HG03135 (cell line): Measurements from ENCODE around the gene SLC7A5.
A peak's percentile ranks its signal among the peaks of the same experiment; 100 is the strongest.
"Not testable (repeated sequence)": the region's sequence is repeated elsewhere in the genome, so short reads cannot be mapped to it uniquely, and the experiment has no call there.

Experiments used
- ATAC-seq: cut with Tn5 transposase; IDR thresholded peaks from one replicate; pipeline ENCODE4 v1.9.1; 2021; ENCODE audit warnings: mild to moderate bottlenecking, moderate library complexity; ENCODE audit not compliant: unreplicated experiment

The SLC7A5 gene

DNA sequence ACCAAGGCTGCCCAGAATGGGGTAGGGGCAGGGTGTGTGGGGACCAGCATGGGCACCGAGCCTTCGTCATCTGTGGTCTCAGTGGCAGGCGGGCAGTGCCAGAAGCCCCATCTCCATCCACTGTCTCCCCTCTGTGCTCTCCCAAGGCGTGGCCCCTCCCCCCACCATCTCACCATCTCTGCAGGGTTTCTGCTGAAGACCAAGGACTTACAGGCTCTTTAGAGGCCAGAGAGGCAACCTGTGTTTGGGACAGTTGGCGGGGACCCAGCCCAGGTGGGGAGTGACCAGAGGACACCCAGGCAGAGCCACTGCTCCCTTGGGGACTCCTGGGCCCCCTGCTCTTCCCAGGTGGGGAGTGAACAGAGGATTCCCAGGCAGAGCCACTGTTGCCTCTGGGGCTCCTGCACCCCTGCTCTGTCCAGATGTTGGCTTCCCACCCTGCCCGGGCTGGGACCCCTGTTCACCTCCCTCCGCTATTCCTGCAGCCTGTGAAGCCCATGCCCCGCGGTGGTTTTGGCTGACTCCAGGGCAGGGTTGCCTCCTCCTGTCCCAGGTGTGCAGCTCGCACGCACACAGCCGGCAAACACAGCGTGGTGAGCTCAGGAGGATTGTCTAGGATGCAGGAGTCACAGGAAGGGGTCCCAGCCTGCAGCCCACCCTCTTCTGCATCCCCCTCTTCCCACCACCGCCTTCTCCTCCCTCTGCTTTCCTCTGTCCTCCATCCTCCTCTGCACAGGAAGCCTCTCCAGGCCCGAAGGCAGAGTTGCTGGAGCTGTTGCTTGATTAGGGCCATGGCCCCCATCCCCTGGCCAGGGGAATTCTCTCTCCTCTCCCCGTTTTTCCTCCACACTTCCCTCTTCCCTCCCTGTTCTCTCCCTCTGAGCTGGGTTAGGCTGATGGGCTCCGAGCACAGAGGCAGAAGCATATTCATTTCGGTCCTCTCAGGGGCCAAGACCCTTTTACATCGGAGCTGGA, 45.0 kb downstream of the SLC7A5 start:
- ATAC-seq: no peak

DNA sequence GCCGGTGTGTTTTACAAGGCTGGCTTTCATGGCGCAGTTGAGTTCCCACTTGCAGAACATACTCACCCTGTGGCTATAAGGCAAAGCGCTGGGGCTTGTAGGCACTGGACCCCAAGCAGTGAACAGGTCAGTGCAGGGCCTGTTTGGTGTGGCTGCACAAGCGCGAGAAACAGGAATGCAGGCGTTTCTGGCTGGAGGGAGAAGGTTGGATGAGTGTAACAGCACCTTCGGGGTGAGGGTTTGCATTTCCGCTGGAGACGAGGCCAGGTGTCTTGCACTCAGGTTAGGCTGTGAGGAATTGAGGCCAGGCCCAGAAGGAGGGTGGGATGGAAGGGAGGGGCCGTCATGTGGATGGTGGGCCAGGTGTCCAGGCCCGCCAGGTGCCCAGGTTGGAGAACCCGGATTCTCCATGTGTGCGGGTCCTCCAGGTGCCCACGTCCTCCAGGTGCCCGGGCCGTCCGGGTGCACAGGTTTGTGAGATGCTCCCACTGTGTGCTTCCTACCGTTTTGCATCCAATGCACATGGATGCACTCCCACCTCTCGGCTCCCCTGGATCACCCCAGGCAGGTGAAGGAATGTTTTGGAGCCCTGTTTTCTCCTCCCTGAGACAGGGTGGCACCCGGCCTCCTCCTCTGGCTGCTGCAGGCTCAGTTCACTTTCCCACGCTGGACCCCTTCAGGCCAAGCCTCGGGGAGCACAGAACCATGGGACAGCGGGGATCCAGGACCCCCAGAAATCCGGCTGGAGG, 46.0 kb downstream of the SLC7A5 start:
- ATAC-seq: no peak

DNA sequence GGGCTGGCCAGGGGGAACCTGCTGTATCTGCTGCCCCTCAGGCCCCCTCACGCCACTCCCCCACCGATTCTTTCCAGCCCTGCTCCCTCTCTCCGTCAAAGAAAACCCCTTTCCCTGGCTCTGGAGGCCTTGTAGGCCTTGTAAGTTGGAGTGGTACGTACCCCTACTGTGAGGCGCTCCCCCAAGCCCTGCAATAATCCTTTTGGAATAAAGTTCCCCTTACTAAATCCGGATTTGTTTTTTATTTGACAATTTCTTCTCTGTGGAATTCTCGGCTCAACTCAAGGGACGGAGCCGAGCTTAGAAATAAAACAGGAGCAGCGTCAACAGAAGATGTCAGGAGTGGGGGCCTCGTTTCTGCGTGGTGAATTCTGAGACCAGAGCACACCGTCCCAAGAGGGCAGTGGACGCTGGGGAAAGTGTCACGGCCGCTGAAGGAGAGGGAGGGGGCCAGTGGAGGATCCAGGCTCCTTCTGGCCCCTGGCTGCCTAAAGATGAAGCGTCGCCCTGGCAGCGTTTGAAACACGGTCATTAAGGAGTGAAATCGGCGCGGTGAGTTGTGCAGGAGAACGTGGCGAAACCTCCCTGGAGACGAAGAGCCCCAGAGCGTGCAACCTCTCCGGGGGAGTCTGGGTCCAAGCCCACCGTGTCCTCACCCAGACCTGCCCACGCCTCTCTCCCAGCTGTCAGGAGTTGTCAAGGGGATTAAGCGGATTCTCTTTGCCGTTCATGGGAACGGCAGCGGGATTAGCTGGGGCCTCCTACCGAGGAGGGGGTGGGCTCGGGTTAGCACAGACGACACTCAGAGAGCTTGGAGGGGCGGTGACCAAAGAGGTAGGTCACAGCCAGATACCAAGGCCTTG, 47.0 kb downstream of the SLC7A5 start:
- ATAC-seq: no peak

DNA sequence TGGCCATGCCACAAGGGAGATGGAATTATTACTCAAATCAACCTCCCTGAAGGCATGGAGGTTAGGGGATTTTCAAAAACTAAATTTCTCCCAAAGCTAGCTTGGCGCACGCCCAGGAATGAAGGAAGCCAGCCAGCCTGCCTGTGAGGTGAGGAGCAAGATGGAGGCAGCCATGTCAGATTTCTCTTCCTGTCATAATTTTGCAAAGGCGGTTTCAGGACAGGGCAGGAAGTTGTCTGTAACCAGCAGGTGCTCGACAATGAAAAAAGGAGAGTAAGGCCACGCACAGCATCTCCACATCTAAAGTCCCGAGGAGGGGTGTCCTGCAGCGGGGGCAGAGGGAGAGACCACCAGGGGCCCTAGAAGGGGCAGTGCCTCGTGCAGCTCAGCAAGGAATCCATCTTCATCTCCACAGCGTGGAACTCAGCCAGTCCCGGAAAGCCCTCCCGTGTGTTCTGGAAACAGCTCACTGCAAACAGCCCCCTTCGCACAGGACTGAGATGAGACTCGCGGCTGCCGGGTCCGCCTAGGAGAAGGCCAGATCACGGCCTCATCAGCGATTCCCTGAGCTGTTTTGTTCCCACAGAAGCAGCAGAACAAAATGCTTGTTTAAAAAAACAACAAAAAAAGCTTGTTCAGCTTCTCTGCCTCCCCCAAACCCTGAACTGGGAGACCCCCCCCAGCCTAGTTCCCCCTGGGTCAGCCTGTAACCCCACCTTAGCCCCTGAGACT, 47.8 kb downstream of the SLC7A5 start:
- no peak for ATAC-seq

DNA sequence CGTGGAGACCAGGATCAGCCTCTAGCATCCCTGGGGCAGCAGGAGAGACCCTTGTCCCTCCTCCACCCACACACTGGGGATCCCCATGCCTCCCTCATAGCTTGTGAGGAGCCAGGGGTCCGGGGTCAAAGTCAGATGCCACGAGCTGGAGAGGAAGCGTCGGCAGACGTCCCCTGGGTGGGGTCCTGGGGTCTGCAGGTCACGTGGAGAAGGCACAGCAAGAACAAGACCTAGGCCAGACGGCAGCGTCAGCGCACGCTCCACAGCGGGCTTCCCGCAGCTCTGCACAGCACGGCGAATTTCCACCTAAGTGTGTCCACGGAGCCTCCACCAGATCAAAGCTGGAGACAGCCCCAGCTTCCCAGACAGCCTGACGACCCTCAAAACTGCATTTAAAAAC, 49.3 kb downstream of the SLC7A5 start:
- no peak for ATAC-seq

DNA sequence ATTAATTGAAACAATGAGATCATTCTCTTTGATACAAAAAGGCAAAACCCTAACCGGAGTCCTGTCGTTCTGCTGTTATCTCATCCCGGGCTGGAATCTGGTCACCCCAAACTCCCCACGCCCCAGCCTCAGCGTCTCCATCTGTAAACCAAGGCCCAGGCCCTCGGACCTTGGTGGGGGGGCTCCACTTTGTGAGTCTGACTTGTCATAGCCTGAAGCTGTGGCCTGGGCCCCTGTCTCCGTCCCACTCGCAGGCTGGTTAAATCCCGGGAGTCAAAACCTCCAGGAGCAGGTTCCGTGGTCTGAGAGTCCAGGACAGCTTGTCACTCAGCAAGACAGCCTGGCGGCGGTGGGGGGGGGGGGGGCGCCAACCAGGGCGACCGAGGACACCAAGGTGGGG, 50.0 kb downstream of the SLC7A5 start:
- no peak for ATAC-seq

DNA sequence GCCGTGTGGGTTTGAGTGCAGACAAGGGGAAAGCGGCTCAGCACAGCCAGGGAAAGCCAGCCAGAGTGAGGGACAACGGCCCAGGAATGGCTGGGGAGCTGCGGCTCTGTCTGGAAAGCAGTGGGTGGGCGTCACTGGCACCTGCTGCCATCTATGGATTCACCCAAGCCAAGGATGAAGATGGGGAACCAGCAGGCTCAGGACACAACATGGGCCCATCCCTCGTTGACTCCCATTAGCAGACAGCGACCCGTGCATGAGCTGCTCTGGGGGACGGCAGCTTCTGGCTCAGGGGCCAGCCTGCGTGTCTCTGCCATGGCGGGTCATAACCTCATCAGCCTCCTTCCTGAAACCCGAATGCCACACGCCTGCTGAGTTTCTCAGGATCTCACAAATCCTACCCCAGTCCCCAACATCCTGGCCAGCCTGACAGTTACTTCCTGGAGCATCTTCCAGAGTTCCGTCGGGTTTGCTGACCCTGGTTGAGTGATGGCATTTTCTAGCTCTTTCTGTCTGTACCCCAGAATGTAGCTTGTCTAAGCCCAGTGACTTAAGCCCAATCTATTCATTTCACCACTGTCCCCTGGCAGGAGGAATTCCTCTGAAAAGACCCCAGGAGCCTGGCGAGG, 50.7 kb downstream of the SLC7A5 start:
- no peak for ATAC-seq

DNA sequence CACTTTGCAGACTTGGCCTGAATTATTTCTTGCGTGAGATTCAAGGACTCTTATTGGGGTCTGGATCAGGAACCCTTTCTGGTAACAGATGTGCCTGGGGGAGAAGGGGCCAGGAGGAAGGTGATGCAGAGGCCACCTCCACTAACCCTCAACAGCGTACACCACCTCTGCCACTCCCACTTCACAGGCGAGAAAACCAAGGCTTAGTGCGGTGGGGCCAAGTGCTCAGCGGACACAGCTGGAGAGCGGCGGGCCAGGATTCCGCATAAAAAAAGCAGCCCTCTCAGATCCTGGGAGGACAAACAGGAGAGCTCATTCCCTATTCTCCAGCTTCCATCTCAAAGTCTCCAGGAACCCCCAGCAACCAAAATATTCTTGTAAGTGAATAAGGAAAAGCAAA, 51.4 kb downstream of the SLC7A5 start:
- no peak for ATAC-seq

DNA sequence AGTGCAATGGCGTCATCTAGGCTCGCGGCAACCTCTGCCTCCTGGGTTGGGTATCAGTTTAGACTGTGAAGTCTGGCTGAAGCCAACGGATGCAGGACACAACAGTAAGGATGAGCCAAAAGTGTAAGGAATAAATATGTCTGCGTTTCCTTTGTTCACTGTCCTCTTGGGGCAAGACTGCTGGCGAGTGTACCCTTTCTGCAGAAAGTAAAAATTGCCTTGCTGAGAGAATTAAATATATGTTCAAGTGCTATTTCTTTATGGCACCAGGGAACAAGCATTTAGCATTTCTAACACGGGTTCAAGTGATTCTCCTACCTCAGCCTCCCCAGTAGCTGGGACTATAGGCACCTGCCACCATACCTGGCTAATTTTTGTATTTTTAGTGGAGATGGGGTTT, 51.9 kb downstream of the SLC7A5 start:
- not testable (repeated sequence) for ATAC-seq

DNA sequence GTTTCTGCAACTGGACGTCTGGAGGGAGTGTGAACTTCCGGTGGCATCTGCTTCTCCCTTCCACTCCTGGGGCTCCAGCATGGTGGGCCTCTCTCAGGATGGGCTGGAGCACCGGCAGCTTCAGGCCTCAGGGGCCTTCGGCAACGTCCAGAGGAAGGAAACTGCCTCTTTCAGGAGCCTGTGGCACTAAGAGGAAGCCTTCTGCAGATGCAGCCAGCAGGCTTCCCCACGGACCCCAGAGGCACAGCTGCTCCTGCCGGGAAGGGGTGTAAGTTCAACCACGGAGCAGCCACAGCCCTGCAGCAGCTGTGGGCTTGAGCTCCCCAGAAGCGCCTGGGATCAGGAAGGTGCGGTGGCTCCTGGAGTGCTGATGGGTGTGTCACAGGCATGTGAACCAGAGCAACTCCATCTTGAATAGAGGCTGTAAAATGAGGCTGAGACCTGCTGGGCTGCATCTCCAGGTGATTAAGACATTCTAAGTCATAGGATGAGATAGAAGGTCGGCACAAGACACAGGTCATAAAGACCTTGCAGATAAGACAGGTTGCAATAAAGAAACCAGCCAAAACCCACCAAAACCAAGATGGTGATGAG, 52.7 kb downstream of the SLC7A5 start:
- ATAC-seq: no peak

DNA sequence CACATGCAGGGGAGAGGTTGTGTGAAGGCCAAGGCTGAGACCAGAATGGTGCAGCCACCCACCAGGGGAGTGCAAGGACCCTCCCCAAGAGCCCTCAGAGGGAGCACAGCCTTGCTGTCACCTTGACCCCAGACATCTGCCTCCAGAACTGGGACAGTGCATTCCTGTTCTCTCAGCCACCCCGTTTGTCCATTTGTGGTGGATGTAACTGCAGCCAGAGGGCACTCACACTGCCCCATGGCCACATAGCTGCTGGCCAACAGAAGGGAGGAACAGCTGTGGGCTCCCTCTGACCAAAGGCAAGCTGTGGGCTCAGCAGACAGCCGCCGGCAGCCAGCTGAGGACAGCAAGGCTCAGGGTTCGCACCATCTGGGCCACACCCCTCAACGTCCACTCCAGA, 53.7 kb downstream of the SLC7A5 start:
- ATAC-seq: no peak

DNA sequence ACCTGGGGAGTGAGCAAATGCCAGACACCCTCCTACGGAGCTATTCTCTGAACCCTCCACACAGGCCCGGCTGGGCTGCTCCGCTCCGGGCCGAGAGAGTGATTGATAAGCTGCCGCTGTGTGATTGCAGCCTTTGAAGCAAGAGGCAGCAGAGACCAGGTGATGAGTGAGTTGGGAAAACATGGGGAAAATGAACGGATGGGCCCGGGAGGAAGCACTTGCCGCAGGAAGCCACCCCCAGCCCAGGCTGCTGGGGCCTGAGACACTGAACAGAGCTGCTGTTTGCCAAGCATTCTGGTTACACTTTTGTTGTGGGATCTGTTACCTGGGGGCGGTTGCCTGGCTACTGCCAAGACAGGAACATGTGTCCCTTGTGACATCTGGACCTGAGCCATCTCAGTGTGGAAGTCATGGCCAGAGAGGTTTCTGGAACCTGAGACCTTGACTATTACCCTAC, 57.1 kb downstream of the SLC7A5 start:
- no peak for ATAC-seq

DNA sequence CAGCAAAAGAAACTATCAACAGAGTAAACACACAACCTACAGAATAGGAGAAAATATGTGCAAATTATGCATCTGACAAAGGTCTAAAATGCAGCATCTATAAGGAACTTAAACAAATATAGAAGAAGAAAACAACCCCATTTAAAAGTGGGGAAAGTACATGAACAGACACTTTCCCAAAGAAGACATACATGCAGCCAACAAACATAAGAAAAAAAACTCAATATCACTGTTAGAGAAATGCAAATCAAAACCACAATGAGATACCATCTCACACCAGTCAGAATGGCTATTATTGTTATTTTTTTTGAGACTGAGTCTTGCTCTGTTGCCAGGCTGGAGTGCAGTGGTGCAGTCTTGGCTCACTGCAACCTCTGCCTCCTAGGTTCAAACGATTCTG, 57.9 kb downstream of the SLC7A5 start:
- ATAC-seq: not testable (repeated sequence)

DNA sequence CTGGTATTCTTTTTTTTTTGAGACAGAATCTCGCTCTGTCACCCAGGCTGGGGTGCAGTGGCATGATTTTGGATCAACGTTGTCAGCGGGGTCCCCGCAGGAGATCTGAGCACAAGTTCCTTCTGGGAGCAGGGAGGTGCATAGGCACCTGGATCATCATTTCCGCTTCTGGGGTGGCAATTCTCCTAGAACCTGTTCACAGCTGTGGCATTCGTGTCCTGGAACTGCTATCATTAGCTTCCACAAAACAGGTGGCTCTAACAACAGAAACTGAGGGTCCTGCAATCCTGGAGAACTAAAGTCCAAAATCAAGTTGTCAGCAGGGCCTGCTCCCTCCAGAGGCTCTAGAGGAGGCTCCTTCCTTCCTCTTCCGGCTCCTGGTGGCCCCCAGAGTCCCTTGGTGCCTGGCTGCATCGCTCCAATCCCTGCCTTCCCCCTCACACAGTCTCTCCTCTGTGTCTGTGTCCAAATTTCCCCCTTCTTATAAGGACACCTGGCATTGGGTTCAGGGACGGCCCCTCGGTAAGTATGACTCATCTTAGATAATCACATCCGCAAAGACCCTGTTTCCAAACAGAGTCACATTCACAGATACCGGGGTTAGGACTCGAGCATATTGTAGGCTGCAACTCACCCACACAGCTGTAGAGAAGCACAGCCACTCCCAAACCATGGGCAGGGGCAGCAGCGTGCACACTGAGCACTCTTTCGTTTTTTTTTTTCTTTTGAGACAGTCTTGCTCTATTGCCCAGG, 60.0 kb downstream of the SLC7A5 start:
- peak; percentile 44 for ATAC-seq

DNA sequence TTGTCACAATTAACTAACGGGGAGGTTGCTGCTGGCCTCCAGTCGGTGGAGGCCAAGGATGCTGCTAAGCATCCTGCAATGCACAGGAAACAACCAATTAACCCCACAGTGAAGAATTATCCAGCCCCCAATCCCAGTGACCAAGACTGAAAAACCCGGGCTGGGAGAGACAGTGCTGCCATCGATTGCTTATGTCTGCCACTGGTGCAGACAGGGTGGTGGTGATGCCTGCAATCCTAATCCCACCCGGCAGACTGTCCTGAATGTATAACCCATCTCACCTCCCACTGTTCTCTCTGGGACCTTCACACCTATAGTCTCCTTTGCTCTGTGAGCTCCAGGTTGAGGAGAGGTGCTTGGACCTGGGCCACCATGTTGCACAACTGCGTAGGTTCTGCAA, 61.2 kb downstream of the SLC7A5 start:
- ATAC-seq: no peak

DNA sequence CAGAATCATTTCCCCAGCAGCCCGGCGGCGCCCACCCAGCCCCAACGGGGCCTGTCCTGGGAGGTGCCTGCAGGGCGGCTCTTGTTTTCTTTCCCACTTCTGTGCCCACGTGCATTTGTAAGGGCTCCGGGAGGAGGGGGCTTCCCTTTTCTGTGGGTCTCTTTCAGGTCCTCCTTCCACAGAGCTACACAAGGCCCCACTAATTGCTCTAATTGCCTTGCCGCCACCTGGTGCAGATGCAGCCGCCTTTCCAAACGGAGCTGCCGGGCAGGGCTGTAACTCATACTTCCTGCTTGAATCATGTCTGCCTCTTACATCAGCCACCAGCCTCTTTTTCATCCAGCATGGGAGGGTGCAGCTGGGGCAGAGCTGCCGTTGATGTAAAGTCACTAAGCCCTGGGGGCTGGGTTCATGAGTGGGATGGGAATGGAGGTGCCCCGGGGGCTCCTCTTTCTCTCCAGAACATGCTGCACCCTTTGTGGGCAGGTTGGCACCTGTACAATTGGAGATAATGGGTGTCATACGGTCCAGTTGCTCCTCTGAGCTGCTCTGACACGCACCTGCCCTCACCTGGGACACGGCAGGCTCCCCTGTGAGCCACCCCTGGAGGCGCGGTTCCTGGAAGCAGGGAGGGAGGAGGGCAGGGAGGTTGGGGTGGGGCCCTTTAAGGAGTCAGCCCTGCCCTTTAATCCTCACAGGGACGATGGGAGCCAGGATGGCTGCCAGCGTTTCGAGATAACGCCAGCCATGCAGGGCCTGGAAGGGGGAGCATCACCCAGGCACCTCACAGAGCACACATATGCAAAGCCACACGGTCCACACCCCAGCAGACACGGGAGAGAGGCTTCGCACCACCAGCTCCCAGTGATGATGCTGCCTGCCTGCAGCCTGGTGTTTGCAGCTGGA, 62.4 kb downstream of the SLC7A5 start:
- no peak for ATAC-seq

DNA sequence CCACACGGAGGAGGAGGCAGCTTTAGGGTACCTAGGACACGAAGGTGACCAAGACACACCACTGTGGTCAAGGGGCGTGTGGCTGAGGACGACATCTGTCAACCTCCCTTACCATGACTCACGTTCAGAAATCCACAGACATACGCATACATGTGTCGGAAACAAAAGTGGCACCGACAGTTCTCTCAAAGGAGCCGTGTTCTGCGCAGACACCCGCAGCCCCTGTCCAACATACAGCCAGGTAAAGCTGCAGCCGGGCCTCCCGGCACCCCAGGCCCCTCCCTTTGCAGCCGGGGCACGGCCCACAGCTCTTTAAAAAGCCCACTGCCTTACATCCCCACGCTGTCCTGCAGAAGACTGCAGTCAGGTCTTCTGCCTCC, 63.1 kb downstream of the SLC7A5 start:
- ATAC-seq: no peak

DNA sequence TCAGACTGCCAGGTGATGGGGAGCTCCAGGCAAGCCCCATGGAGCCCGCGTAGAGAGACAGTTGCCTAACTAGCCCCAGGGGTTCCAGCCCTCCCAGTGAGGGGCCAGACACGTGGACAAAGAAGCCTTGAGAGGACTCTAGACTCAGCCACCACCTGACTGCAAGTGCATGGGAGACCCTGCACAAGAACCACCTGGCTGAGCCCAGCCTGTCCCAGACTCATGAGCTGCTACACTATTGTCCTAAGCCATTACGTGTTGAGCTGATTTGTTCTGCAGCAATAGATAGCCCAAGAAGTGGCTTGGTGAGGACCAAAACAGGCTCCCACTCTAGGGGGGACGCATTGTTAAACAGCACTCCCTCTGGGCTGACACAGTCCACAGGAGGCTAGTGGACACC, 65.9 kb downstream of the SLC7A5 start:
- no peak for ATAC-seq
